ENCODE measurements around the gene BIK. TPM values are rescaled to one million over a fixed set of nuclear protein-coding genes. Genes with fewer than 3 reads are reported as not detected.

Gene BIK
- total RNA-seq, 1 experiment from 2014 or later: 8.6 TPM

GRCh38 chr22:43159484-43160178, 49.1 kb downstream of the BIK start:
- no peak for DNase-seq (ENCODE audit: low spot score)

- DNase-seq (ENCODE audit: low spot score): no peak
These were observed 50.1 kb downstream of the BIK start for GRCh38 chr22:43160497-43161126.

- no peak for DNase-seq (ENCODE audit: low spot score)
These were observed 52.0 kb downstream of the BIK start for GRCh38 chr22:43162412-43163150.

- DNase-seq (ENCODE audit: low spot score): no peak
These were observed 52.8 kb downstream of the BIK start for GRCh38 chr22:43163241-43163795.

GRCh38 chr22:43164636-43165035, 54.1 kb downstream of the BIK start:
- DNase-seq (ENCODE audit: low spot score): no peak

GRCh38 chr22:43166132-43166930, 55.8 kb downstream of the BIK start:
- no peak for DNase-seq (ENCODE audit: low spot score)

- DNase-seq (ENCODE audit: low spot score): no peak
These were observed 56.5 kb downstream of the BIK start for GRCh38 chr22:43167001-43167589.

- no peak for DNase-seq (ENCODE audit: low spot score)
These were observed 58.1 kb downstream of the BIK start for GRCh38 chr22:43168471-43169309.

- no peak for DNase-seq (ENCODE audit: low spot score)
These were observed 59.0 kb downstream of the BIK start for GRCh38 chr22:43169310-43170130.

- DNase-seq (ENCODE audit: low spot score): no peak
These were observed 59.6 kb downstream of the BIK start for GRCh38 chr22:43170131-43170480.

- DNase-seq (ENCODE audit: low spot score): no peak
These were observed 60.5 kb downstream of the BIK start for GRCh38 chr22:43171019-43171491.

- no peak for DNase-seq (ENCODE audit: low spot score)
These were observed 61.1 kb downstream of the BIK start for GRCh38 chr22:43171607-43172006.

- no peak for DNase-seq (ENCODE audit: low spot score)
These were observed 61.6 kb downstream of the BIK start for GRCh38 chr22:43172191-43172590.

GRCh38 chr22:43173566-43173965, 63.0 kb downstream of the BIK start:
- DNase-seq (ENCODE audit: low spot score): no peak

GRCh38 chr22:43173976-43174720, 63.6 kb downstream of the BIK start:
- DNase-seq (ENCODE audit: low spot score): no peak

GRCh38 chr22:43174941-43175531, 64.5 kb downstream of the BIK start:
- DNase-seq (ENCODE audit: low spot score): no peak

GRCh38 chr22:43176090-43176489, 65.5 kb downstream of the BIK start:
- DNase-seq (ENCODE audit: low spot score): no peak

GRCh38 chr22:43177479-43177878, 66.9 kb downstream of the BIK start:
- no peak for DNase-seq (ENCODE audit: low spot score)
